Esophagus mucosa (tissue), 1 donor: ENCODE data around the gene CNGB1. TPM values are rescaled to one million over a fixed set of nuclear protein-coding genes. Genes with fewer than 3 reads are reported as not detected.
"Not testable (repeated sequence)": the region's sequence is repeated elsewhere in the genome, so short reads cannot be mapped to it uniquely, and the experiment has no call there.

Experiments used
- ATAC-seq: fragments of 200-7000 bp; cut with Tn5 transposase; one replicate; pipeline ENCODE4 v1.9.1; 2020
- total RNA-seq: library from RNA; stranded (reverse); gene quantifications from one replicate; pipeline ENCODE4 v1.2.4, GENCODE V29; 2023
- donor health status: DM: yes; HTN: yes; CAD: no.

The CNGB1 gene
- total RNA-seq, 1 donor from 2014 or later, result 0.32 TPM

- no peak for ATAC-seq
Measured at GRCh38 chr16:57852189-57852588, 118.7 kb downstream of the CNGB1 start.

- ATAC-seq, result no peak
Measured at GRCh38 chr16:57848181-57848580, 122.7 kb downstream of the CNGB1 start.

GRCh38 chr16:57846931-57847330 is 124.0 kb downstream of the CNGB1 start:
- not testable (repeated sequence) for ATAC-seq

GRCh38 chr16:57846078-57846697 is 124.7 kb downstream of the CNGB1 start:
- no peak for ATAC-seq

GRCh38 chr16:57845115-57845514 is 125.8 kb downstream of the CNGB1 start:
- no peak for ATAC-seq

GRCh38 chr16:57844416-57845030 is 126.4 kb downstream of the CNGB1 start:
- ATAC-seq, result no peak

- no peak for ATAC-seq
Measured at GRCh38 chr16:57843400-57843799, 127.5 kb downstream of the CNGB1 start.

GRCh38 chr16:57842601-57843000 is 128.3 kb downstream of the CNGB1 start:
- no peak for ATAC-seq

GRCh38 chr16:57840833-57841232 is 130.1 kb downstream of the CNGB1 start:
- no peak for ATAC-seq

- ATAC-seq, result no peak
Measured at GRCh38 chr16:57838161-57838560, 132.8 kb downstream of the CNGB1 start.

- ATAC-seq, result no peak
Measured at GRCh38 chr16:57837305-57838125, 133.4 kb downstream of the CNGB1 start.

- peak; percentile 65 for ATAC-seq
Measured at GRCh38 chr16:57835439-57835838, 135.5 kb downstream of the CNGB1 start.

- peak; percentile 88 for ATAC-seq
Measured at GRCh38 chr16:57834936-57835335, 136.0 kb downstream of the CNGB1 start.

Other genes starting within 250 kb of the CNGB1 start
- gene KATNB1, start 235.4 kb downstream of the CNGB1 start, total RNA-seq, result 19.9 TPM
- 20.6 TPM for gene KIFC3, start 168.6 kb downstream of the CNGB1 start, total RNA-seq
- gene ZNF319, start 29.5 kb upstream of the CNGB1 start, total RNA-seq, result 5.1 TPM
- 26.3 TPM for gene USB1, start 30.3 kb upstream of the CNGB1 start, total RNA-seq
- 4.6 TPM for gene MMP15, start 54.6 kb upstream of the CNGB1 start, total RNA-seq
- 15.8 TPM for gene CFAP20, start 158.3 kb upstream of the CNGB1 start, total RNA-seq
- gene CSNK2A2, start 227.0 kb upstream of the CNGB1 start, total RNA-seq, result 45.8 TPM